Hematopoietic multipotent progenitor cell treated with erythropoietin and hydrocortisone succinate and interleukin-3 and kit ligand, for 8 days (in vitro differentiated cells): ENCODE data around the gene LAPTM4A.
"Not testable (repeated sequence)": the region's sequence is repeated elsewhere in the genome, so short reads cannot be mapped to it uniquely, and the experiment has no call there.

Experiments
- DNase-seq: peaks from one replicate; pipeline ENCODE4 v3.0.0-alpha.2; 2015

The LAPTM4A gene

DNA sequence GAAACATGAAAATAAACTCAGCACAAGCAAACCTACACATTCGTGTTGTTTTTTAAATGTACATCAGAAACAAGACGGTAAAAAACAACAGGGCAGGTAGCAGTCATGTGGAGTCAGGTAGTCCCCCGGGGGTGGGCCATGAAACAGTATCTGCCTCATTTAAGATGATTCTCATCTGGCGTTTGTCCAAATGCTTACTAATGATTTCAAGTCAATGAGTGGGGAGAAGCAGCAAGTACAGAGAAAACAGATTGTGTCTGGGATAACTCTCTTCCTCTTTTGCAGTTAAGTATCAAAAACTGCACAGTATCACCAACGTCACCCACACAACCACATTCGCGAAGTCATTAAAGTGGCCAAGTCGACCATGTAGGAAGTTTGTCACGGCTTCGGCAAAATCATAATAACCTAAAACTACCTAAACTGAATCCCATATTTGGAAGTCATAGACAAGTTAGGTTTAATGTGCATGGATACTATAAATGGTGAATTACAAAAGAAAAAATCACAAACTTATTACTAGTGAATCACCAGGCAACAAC, 1.3 kb downstream of the LAPTM4A start:
- DNase-seq: peak; percentile 88

DNA sequence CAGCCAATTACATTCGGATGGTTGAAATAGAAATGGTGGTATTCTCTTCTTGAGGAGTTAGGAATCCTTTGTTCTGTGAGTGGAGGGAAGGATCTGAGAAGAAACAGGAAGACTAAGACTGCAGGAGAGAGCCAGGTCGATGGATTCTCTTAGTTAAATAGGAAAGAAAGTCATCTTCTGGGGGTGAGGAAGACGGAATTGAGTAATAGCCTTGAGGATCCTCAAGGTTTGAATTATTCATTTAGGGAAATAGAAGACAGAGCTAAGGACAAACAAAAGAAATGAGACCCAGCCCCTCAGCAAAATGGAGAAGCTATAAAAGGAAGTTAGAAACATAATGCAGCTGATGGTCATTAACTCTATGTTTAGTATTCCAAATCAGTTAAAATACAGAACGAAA, 1.8 kb downstream of the LAPTM4A start:
- no peak for DNase-seq

DNA sequence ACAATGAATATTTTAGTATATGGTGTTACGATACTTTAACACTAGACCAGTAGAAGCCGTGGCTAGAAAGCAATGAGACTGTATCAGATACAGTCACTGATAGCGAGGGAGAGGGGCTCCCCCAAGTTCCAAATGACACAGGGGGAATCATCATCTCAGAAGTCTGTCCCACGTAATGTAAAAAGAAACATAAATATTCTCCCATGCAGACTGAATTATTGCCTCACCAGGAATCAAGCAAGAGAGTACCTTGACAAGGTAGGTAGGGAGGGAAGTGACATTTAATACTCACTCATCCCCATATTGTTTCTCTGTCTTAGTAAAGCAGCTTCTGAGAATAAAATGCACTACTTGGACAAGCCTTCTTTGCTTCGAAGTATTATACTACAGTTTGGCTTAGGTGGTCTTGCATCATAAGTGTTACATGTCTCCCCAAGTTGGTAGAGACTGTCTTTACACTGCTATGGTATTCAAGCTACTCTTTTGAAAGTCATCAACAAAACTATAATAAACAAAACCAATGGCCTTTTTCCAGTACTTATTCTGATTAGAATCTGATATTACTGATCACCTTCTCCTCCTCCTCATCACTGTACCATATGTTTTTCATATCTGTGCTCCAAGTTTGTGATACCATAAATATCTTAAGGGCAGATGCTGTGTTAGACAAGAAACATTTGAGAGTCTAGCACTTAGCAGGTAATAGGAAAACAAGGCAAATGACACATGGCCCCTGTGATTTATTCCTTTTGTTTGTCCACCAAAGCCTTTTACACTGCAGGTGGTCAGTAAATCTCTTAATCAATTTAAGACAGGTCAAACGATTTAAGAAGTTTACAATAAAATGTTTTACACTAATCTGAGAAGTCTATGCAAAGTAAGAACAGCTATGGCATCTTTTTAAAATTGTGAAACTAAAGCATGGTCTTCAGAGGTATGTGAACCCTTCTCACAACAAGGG, 2.7 kb downstream of the LAPTM4A start:
- no peak for DNase-seq

DNA sequence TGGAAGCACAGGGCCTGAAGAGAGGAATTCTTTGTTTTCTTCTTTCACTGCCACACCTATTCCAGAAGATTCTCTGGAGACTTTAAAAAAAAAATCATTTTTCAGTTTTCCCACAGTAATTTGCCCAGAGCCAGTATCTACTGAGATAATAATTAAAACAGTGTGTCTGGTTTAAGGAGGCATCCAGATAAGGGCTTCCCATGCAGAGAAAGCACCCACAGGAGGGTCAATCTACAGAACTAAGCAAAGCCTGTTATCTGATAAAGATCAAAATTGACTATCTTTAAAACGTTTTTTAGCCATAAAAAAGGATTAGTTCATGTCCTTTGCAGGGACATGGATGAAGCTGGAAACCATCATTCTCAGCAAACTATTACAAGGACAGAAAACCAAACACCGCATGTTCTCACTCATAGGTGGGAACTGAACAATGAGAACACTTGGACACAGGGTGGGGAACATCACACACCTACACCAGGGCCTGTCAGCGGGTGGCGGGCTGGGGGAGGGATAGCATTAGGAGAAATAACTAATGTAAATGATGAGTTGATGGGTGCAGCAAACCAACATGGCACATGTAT, 5.6 kb downstream of the LAPTM4A start:
- DNase-seq: not testable (repeated sequence)

DNA sequence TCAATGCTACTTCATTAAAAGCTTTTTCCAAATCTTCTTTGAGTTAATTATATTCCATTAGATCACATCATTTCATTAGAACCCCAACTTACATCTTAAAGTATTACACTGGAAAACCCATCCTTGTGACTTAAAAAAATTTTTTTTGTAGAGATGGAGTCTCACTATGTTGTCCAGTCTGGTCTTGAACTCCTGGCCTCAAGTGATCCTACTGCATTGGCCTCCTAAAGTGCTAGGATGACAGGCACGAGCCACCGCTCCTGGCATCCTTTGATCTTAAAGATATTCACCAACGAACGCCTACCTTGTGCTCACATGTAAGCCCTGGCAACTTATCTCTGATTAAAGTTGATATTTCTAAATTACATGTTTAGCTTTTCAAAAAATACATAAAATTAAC, 6.7 kb downstream of the LAPTM4A start:
- DNase-seq: no peak

DNA sequence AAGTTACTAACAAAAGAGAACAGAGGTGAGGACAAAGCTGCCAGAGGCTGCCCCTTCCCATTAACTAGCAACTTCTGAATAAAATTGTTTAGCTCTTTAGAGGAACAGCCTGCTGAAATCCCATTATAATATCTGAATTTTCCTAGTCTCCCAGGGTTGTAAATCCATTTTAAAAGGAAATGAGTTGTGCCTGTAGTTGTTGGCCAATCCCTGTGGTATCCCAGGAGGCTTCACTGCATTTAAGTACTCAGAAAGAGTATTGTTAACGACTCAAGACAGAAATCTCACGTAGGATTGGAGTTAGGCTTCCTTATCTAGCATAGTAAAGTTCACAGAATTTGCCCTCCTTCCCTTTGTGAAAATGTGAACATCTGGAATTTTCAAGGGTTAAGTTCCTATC, 8.9 kb downstream of the LAPTM4A start:
- DNase-seq: no peak

DNA sequence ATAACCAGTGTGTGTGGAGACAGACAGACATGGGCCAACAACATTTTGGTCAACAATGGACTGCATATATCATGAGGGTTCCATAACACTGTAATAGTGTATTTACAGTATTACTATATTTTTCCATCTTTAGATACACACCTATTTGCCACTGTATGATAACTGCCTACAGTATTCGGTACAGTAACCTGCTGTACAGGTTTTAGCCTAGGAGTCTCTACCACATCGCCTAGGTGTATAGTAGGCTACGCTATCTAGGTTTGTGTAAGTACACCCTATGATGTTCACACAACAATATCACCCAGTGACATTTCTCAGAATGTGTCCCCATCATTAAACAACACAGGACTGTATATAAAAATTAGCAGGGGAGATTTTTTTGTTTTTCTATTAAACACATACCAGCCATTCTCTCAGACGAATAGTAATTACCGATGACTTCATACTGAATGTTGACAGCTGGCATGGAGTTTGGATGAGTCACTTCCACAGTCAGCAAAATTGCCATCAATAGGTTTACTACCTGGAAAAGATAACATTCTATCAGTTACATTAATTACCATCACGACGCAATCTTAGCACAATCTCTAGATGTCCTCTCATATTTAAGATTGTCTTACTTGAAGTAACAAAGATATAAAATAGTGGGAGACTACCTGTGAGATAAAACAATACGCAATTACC, 10.8 kb downstream of the LAPTM4A start:
- no peak for DNase-seq

DNA sequence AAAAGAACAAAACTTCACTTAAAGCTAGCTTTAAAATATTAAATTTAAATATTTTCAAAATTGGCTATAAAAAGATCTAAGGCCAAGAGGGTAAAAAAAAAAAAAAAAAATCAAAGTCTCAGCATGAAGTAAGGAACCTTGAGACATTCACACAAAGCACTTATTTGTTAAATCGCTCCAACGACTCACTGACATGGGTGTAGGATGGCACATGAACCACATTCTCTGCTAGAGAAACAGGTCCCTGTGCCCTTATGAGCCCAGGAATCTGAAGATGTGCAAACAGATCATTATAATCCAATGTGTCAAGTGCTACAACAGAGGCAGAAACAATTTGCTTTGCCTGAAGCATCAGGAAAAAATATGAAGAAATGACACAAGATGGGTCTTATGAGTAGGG, 13.8 kb downstream of the LAPTM4A start:
- DNase-seq: no peak

DNA sequence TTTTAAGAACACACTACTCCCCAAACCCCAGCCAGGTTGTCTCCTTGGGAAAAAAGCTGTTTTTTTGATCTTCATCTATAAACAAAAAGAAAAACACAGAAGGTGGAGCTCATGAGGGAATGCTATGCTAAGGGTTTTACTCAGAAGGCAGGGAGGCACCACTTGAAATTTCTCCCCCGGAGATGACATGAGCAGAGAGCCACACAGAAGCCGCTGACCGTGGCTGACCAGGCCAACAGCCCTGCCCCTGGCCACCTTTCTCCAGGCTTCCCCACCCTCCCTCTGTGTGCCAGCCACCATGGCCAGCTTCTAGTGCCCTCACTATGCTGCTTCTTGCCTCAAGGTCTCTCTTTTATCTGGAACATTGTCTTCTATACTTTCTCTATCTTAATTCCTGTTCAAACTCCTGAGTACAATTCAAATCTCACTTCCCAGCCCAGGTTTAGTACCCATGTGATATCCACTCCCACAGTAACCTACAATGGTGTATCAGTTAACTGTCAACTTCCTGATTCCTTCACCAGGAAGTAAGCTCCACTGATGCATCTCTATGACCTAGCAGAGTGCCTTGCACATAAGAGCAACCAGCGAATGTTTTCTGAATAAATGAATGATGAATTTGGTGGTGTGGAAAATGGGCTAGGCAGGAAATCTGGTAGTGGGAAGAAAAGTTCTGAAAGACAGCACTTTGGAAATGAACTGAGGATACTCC, 15.3 kb downstream of the LAPTM4A start:
- DNase-seq: no peak

DNA sequence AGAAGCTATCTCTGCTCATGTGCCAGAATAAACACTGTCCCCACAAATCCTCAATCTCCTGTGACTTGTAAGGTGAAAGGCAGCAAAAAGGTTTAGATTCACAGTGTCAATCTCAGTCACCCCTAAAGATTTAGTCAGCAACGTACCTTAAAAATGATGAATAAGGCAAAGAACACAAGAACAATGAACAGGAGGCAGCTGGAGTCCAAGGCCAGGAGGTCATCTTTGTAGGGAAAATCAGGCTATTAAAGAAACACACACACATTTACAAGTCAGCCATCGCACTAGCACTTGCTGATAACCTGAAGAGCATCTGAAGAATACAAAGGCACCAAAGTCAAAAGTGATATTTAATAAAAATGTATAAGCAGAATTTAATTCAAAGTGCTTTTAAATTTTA, 16.6 kb downstream of the LAPTM4A start:
- no peak for DNase-seq

DNA sequence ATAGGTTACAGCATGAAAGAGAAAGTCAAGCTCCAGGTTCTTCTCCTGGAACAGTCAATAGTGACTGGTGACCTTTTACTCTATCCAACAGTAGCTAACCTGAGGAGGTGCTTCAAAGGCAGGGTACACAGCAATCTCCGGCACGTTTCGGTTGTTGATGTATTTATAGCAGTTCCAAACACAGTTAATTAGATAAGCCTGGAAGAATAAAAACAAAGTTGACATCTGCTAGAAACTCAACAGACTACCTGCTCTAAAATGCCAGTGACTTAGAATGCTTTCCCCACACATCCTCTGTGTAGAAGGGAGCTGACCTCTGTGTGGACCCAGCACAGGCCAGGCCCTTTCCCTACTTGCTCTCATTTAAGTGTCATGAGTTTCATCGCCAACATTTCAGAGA, 17.2 kb downstream of the LAPTM4A start:
- no peak for DNase-seq

DNA sequence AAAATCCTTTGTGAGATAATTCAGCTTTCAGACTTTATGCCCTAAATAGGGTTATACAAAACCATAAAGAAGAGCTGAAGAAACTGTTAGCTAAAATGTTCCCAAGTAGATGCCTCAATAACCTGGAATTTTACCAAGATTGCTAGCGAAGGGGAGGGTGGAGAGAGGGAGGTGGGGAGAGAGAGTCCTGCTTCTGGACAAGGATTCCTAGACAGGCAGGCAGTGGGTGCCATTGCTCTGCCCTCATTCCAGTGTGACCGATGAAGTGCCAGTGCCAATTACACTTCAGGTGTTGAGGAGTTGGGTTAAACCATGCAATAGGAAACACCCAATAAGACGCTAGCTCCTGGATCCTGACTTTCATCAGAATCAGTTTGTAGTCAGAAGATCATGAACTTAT, 18.1 kb downstream of the LAPTM4A start:
- no peak for DNase-seq

DNA sequence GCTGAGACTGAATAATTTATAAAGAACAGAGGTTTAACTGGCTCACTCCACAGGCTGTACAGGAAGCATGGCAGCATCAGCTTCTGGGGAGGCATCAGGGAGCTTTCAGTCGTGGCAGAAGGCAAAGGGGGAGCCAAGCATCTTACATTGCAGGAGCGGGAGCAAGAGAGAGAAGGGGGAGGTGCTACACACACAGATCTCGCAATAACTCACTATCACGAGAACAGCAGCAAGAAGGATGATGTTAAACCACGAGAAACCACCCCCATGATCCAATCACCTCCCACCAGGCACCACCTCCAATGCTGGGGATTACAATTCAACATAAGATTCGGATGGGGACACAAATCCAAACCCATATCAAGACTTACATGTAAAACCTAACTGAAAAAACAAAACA, 21.2 kb downstream of the LAPTM4A start:
- no peak for DNase-seq

DNA sequence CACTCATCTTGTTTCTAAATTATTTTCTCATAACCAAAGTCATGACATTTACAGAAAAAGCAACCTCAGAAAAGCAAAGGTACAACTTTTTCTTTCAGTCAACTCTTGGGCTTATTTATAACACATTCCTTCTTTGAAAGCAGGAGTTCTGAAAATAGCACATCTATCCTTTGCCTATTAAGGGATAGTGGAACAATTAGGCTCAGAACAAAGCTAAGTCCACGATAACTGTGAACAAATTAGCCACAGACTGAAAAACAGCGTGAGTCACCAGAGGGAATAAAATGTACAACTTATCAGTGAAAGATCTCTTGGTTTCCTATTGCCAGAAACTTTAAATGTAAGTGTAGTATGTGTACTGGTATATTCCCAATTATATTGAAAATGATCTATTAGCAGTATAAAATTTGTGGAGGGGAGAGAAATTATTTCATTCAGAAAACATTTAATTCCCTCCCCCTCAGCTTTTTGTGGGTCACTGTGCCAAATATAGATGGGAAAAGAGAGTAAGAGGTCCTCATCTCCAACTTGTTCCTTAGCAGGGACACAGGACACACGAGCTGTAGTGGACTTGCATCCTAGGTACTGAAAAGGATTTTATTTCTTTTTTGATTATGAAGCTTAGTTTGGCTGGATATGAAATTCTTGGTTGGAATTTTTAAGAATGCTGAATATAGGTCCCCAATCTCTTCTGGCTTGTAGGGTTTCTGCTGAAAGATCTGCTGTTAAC, 23.6 kb downstream of the LAPTM4A start:
- no peak for DNase-seq

DNA sequence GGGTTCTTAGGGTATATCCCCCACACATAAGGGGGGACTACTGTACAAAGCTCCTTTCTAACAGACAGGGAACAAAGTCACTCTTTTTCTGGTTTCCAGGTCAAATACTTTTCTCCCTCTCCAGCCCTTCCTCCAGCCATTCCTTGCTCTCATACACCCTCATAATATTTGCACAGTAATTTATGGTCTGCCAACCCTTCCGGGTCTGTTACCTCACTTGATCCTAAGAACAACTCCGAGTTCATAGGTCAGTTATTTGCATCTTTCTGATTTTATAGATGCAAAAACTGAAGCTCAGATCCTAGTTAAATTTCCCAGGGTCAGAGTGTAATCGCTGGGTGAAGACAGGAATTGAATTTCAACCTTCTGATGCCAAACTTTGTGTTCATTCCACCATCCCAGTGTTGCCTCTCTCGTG, 24.2 kb downstream of the LAPTM4A start:
- no peak for DNase-seq

DNA sequence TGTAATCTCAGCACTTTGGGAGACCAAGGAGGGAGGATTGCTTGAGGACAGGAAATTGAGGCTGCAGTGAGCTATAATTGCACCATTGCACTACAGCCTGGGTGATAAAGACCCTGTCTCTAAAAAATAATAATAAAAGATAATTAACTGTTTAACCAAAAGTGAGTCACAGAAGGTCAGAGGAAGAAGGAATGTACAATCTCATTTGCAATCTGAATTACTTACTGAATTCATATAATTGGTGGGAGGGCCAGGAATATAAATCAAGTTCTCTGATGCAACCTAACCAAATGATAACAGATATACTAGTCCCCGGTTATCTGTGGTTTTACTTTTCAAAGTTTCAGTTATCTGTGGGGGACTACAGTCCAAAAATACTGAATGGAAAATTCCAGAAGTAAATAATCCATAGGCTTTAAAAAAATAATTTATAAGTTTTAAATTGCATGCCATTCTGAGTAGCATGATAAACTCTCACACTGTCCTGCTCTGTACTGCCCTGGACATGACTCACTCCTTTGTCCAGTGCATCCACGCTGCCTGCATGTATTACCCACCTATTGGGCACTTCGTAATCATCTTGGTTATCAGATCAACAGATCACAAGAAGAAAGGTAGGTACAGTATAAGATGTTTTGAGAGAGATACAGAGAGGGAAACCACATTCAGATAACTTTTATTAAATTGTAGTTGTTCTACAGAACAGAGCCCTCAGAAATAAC, 26.2 kb downstream of the LAPTM4A start:
- DNase-seq: no peak

DNA sequence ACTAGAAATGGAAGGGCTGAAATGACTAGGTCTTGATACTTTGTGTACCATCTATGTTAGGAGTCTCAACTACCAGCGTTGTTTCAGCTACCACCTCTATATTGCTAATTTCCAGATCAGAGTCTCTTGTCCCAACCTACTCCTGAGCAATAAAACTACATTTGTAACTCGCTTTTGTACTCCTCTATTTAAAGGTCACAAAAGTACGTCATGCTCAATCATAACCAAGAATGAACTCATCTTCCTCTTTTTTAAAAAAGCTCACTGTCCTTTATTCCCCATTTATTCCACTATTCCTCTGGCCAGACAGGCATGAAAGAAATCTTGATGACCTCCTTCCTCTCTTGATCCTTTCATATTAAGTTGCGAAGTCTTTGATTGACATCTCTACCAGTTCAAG, 27.7 kb downstream of the LAPTM4A start:
- DNase-seq: no peak

DNA sequence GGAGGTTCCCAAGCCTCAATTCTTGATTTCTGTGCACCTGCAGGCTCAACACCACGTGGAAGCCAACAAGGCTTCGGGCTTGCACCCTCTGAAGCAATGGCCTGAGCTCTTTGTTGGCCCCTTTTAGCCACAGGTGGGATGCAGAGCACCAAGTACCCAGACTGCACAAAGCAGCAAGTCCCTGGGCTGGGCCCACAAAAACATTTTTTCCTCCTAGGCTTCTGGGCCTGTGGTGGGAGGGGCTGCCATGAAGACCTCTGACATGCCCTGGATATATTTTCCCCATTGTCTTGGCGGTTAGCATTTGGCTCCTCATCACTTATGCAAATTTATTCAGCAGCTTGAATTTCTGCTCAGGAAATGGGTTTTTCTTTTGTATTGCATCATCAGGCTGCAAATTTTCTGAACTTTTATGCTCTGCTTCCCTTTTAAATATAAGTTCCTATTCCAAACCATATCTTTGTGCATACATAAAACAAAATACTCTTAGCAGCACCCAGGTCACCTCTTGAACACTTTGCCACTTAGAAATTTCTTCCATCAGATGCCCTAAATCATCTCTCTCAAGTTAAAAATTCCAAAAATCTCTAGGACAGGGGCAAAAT, 29.9 kb downstream of the LAPTM4A start:
- DNase-seq: no peak

DNA sequence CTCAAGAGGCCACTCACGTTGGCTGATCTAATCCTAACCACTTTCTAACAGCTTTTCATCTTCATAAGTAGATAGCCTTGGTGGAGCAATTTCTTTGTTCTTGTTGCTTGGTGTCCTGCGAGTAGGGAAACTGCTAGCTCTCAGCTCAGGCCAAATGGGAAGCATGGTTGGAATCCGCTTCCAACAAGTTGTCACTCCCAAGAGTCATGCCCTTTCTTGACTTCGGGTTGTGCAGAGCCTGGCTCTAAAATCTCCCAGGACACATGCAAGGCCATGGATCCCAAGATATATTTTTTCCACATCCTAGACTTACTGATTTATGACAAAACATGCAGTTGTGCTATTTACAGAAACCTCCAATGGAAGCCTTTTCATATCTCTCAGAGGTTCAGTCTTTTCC, 31.7 kb downstream of the LAPTM4A start:
- DNase-seq: no peak

DNA sequence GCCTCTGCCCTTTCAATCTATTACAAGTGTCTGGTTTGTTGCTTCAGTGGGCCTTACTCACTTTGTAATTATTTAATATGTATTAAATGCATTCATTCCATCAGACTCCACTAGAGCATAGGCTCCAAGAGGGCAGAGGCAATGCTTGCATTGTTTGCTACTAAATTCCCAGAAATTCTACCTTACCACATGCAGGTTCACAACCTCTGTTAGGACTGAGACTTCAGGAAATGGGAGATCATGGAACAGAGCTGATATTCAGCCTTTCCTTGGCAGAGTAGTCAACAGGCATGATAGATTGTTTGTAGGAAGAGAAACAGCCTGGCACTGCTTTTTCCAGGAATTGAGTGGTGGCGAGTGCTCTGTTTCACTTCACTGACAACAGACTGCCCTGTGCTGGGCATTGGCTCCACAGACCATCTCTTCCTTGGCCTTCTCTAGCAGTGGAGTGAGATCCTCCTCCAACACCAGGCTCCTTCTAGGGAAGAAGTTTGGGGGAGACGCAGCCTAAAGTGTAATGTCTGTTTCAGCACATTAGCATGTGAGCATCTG, 32.8 kb downstream of the LAPTM4A start:
- no peak for DNase-seq

DNA sequence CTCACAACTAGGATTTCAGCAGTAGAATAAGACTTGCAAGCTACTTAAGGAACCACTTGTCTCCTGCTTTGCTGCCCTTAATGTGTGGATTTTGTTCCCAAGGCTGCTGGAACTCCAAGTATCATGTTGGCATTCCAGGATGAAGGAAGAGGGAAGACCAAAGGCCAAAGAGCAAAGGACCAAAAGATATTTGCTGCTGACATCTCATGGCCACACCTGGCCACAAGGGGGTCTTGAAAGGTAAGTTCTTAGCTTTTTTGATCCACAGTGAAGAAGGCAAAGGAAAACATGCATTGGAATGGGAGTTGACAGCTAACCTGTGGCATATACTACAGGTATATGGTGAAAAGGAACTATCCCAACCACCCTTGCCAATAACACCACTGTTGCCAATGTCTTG, 35.1 kb downstream of the LAPTM4A start:
- DNase-seq: no peak
